HG03565 (cell line): ENCODE results near the gene TEX13D.

ENCODE experiments used
- ATAC-seq: cut with Tn5 transposase; IDR thresholded peaks from one replicate; pipeline ENCODE4 v1.9.1; 2021; ENCODE audit warnings: mild to moderate bottlenecking, moderate library complexity; ENCODE audit not compliant: unreplicated experiment

The TEX13D gene

GRCh38 chrX:124347242-124347641 is 14.8 kb downstream of the TEX13D start:
- ATAC-seq, result no peak

DNA sequence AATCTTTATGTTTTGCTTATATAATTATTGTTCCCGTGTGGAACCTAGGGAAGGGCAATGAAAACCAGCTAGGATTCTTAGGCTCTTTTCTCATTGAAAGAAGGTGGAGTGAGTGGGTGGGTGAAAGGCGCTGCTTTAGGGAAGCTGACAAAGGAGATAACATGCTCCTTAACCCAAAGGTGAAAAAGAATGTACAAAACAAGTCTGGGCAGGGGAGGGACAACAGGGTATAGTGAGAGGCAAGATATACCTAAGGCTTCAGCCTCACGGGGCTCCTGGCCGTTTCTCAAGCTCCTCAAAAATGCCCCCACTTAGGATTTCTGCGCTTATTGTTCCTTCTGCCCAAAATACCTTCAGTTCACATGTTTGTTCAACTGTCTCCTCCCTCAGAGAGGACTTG is 15.7 kb downstream of the TEX13D start:
- no peak for ATAC-seq

DNA sequence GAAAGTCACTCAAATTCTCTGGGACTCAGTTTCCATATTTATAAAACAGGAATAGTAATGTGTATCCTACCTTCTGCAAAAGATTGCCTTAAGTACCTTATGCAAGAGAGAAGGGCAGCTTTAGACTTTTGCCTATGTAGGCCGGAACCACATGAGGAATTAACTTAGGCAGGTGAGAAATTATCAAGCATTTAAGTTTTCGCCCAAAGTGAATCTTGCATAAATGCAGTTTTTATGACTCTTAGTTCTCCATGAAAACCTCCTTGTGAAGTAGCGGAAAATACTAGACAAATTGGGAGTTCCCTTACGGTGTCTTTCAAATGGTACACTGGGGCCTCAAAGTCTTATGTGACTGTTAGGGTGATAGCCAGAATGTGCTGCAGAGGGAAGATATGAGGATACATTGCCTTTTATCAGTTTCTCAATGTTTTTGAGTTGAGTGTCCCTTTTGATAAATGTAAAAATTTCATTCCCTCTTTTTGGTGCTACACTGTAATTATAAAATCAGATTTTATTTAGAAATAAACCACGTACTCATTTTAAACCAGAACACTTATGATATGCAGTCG is 16.5 kb downstream of the TEX13D start:
- ATAC-seq, result no peak

- no peak for ATAC-seq
Observed at GRCh38 chrX:124354648-124355047, 22.2 kb downstream of the TEX13D start.

- ATAC-seq, result no peak
Observed at GRCh38 chrX:124358800-124359383, 26.4 kb downstream of the TEX13D start.

DNA sequence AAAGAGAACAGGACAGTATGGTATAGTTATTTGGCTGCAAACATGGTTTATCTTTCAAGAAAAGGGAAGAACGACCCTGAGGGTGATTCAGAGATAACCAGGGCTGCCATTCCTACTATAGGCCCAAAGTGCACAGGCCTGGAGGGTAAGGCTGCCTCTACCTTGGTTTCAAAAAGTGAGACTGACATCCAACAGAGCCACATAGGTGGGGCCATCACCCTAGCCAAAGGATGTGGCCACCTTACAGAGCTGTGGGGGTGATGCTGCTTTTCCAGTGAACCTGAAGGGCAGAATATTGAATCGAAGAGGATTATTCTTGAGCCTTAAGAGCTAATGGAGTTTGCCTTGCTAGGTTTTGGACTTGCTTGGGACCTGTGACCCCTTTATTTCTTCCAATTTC is 29.6 kb downstream of the TEX13D start:
- no peak for ATAC-seq

GRCh38 chrX:124362761-124363160 is 30.3 kb downstream of the TEX13D start:
- no peak for ATAC-seq

DNA sequence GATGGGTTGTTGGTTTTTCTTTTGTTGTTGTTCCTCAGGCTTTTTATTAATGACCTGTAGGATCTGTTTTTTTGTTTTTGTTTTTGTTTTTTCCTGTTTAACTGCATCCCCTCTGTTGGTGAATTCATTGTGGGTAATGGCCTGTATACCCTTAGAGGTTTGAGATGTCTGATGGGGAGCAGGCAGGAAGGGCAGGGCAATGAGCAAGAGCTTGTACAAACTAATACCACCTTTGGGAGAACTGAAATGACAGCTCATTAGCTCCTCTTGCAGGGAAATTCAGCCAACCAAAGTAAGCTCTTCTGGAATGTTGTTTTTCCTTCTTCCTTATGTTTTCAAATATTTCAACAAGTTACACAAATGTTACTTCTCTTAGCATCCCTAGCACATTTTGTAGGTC is 37.3 kb downstream of the TEX13D start:
- no peak for ATAC-seq

DNA sequence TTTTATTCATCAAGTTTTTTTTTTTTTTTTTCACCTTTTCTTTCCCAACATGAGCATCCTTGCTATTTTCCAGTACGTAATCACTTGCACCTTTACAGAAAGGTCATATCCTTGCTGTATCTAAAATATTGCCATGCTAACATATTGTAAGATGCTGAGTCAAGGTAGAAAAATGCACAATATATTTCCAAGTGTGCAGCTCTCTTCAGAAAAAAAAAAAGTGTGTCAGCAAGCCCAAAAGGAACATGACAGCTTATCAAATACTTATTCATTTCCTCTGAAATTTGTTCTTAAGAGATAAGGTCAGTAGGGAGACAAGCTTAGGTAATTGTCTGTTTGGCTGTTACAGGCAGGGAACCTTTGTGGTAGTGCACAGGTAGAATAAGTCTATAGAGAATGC is 40.9 kb downstream of the TEX13D start:
- no peak for ATAC-seq

GRCh38 chrX:124378643-124379042 is 46.2 kb downstream of the TEX13D start:
- ATAC-seq, result no peak

- ATAC-seq, result no peak
Observed at GRCh38 chrX:124383354-124383753, 50.9 kb downstream of the TEX13D start.

DNA sequence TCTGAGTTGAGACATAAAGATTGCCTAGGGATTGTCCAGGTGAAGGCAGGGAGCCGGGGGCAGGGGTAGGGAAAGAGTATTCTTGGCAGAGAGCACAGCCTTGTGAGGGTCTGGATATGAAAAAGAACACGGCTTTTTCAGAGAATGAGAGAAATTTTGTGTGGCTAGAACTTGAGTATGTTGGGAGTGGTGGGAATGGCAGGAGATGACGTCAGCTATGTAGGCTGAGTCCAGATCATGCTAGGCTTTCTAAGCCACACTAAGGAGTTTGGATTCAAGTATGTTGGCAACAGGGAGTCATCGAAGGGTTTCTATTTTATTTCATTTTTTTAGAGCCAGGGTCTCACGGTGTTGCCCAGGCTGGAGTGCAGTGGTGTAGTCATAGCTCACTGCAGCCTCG is 53.9 kb downstream of the TEX13D start:
- ATAC-seq, result no peak
